ENCODE data around the gene DNAH14. TPM values are rescaled to one million over a fixed set of nuclear protein-coding genes. Genes with fewer than 3 reads are reported as not detected.
"Not testable (repeated sequence)": the region's sequence is repeated elsewhere in the genome, so short reads cannot be mapped to it uniquely, and the experiment has no call there.

DNAH14 gene
- total RNA-seq, 2 donors from 2014 or later, result 16.9 to 33.3 TPM

DNA sequence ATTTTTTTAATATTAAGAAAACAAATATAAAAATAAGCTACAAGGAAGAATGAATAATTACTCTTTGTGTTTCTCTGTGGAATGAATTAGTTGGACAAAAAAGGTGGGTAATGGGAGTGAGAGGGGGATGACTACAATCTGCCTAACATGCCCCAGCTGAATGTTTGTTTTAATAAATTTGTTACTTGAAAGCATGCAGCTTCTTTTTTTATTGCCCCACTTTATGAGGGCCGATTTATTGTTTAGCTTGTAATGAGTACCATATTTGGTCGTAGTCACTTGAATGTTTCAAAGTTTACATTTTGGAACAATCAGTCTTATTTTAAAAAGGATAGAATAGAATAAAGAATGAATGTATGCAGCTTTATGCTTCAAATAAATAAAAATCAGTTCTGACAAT lies 301.0 kb downstream of the DNAH14 start:
- Histone ChIP-seq H3K4me3 (no peak overlapping the region), H3K4me1 (no peaks in the 10 kb centered on the region), H3K27ac (no peak overlapping the region), H3K9me3 (no peaks in the 10 kb centered on the region), H3K27me3 (no peaks in the 10 kb centered on the region), H3K36me3 (replicated peaks in 1 of 2; ENCODE audit: insufficient read depth in 1 of 2, low read depth in 2 of 2) (no peaks in the 10 kb centered on the region)
- ATAC-seq (no peak), DNase-seq (no peak)
- WGBS, 2 donors, result 56 to 88% methylated on average over 2 of the region's 2 CpGs
- TF ChIP-seq POLR2A (IDR thresholded peaks at IDR 0.05) (no peak), CTCF (IDR thresholded peaks at IDR 0.05) (no peak)
- intact Hi-C loops (cut with DNase I), result no loop called here

- intact Hi-C loops (cut with DNase I); H3K9me3 ChIP-seq; H3K27me3 ChIP-seq; H3K4me3 ChIP-seq; DNase-seq; H3K27ac ChIP-seq; H3K4me1 ChIP-seq; ATAC-seq; H3K36me3 ChIP-seq (replicated peaks in 1 of 2; ENCODE audit: insufficient read depth in 1 of 2, low read depth in 2 of 2): not testable (repeated sequence)
- WGBS, 2 donors, result 40 to 83% methylated on average over 1 of the region's 1 CpG
Observed at GRCh38 chr1:225232930-225233329, 303.5 kb downstream of the DNAH14 start.

- WGBS, 2 donors, result 92 to 93% methylated on average over 3 of the region's 3 CpGs
- intact Hi-C loops (cut with DNase I), result no loop called here
- no peaks in the 10 kb centered on the region for H3K9me3 ChIP-seq
- H3K4me1 ChIP-seq, result peaks cover 5% of the 10 kb centered on the region
- H3K27me3 ChIP-seq, result no peaks in the 10 kb centered on the region
- no peaks in the 10 kb centered on the region for H3K36me3 ChIP-seq (replicated peaks in 1 of 2; ENCODE audit: insufficient read depth in 1 of 2, low read depth in 2 of 2)
- no peak for DNase-seq
- TF ChIP-seq POLR2A (IDR thresholded peaks at IDR 0.05) (no peak), CTCF (IDR thresholded peaks at IDR 0.05) (no peak)
- no peak overlapping the region for H3K27ac ChIP-seq
- no peak for ATAC-seq
- H3K4me3 ChIP-seq, result no peak overlapping the region
Observed at GRCh38 chr1:225242611-225243010, 313.1 kb downstream of the DNAH14 start.

DNA sequence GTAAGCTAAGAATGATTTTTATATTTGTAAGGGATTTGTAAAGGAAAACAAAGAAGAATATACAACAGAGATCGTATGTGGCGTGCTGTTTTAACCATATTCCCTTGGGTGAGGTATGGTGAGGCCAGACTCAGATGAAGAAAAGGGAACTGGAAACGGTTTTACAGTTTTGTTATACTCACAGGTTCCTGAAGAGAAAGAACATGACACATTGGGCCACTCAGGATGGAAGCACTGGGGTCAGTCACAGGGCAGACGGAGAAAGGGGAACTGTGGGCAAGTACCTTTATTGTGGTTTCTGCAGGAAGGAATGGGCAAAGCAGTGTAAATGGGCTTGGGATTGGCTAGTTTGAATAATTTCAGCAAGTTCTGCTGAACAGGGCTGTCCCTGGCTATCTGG lies 321.0 kb downstream of the DNAH14 start:
- Histone ChIP-seq H3K27ac (no peak overlapping the region), H3K36me3 (replicated peaks in 1 of 2; ENCODE audit: insufficient read depth in 1 of 2, low read depth in 2 of 2) (no peaks in the 10 kb centered on the region), H3K27me3 (no peaks in the 10 kb centered on the region), H3K9me3 (no peaks in the 10 kb centered on the region), H3K4me3 (no peak overlapping the region), H3K4me1 (no peaks in the 10 kb centered on the region)
- WGBS, 2 donors, result 64 to 74% methylated on average over 4 of the region's 4 CpGs
- DNase-seq (peak in 1 of 4 donors; percentile 25), ATAC-seq (no peak)
- TF ChIP-seq CTCF (IDR thresholded peaks at IDR 0.05) (no peak), POLR2A (IDR thresholded peaks at IDR 0.05) (no peak)
- intact Hi-C loops (cut with DNase I), result no loop called here

GRCh38 chr1:225253173-225253572 lies 323.7 kb downstream of the DNAH14 start:
- Histone ChIP-seq H3K9me3 (no peaks in the 10 kb centered on the region), H3K4me3 (no peak overlapping the region), H3K27ac (no peak overlapping the region), H3K4me1 (no peaks in the 10 kb centered on the region), H3K27me3 (no peaks in the 10 kb centered on the region), H3K36me3 (replicated peaks in 1 of 2; ENCODE audit: insufficient read depth in 1 of 2, low read depth in 2 of 2) (no peaks in the 10 kb centered on the region)
- DNase-seq, result no peak
- TF ChIP-seq POLR2A (IDR thresholded peaks at IDR 0.05) (no peak), CTCF (IDR thresholded peaks at IDR 0.05) (no peak)
- WGBS, 2 donors, result 80 to 89% methylated on average over 4 of the region's 4 CpGs
- intact Hi-C loops (cut with DNase I), result no loop called here
- no peak for ATAC-seq

Measured in body of pancreas (tissue), 4 donors.